ENCODE measurements around the gene TK2. TPM values are rescaled to one million over a fixed set of nuclear protein-coding genes. Genes with fewer than 3 reads are reported as not detected.

TK2 gene
- total and polyA plus RNA-seq, 2 donors = 20.3 to 23.6 TPM

DNA sequence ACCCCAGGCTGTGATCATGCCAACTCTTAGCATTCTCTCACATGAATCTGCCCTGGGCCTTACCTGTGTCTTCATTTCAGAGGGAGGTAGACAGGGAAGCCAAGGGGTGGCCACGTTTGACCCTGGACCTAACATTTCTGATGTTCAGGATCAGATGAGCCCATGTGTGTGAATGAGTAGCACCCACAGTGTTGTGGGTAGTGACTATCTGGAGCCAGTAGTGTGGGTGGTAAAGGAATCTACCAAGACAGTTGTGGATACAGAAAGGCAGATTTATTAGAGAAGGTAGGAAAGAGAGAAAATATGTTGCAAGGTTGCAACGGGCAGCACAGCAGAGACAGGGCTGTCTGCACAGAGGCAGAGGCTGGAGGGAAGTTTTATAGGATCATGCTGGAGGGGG, 60.5 kb downstream of the TK2 start:
- Histone ChIP-seq H3K27ac (ENCODE audit: low read depth) (no peak overlapping the region), H3K4me3 (ENCODE audit: low read depth, low read length) (no peak overlapping the region), H3K4me1 (ENCODE audit: insufficient read depth) (no peaks in the 10 kb centered on the region), H3K36me3 (ENCODE audit: insufficient read depth) (no peaks in the 10 kb centered on the region)
- DNase-seq (ENCODE audit: extremely low spot score) = no peak
- 82% methylated on average over 2 of the region's 2 CpGs for WGBS

DNA sequence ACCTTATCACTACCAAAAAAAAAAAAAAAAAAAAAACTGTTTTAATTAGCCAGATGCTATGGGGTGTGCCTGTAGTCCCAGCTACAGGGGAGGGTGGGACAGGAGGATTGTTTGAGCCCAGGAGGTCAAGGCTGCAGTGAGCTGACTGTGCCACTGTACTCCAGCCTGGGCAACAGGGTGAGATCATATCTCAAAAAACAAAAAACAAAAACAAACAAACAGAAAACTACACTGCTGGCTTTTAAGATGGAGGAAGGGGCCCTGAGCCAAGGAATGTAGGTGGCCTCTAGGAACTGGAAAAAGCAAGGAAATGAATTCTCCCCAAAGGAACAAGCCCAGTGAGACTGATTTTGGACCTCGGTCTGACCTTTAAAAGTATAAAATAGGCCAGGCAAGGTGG, 61.4 kb downstream of the TK2 start:
- no peak overlapping the region for H3K27ac ChIP-seq (ENCODE audit: low read depth)
- no peak for DNase-seq (ENCODE audit: extremely low spot score)
- no peak overlapping the region for H3K4me3 ChIP-seq (ENCODE audit: low read depth, low read length)
- WGBS = 95% methylated on average over 1 of the region's 1 CpG
- no peaks in the 10 kb centered on the region for H3K4me1 ChIP-seq (ENCODE audit: insufficient read depth)
- no peaks in the 10 kb centered on the region for H3K36me3 ChIP-seq (ENCODE audit: insufficient read depth)

DNA sequence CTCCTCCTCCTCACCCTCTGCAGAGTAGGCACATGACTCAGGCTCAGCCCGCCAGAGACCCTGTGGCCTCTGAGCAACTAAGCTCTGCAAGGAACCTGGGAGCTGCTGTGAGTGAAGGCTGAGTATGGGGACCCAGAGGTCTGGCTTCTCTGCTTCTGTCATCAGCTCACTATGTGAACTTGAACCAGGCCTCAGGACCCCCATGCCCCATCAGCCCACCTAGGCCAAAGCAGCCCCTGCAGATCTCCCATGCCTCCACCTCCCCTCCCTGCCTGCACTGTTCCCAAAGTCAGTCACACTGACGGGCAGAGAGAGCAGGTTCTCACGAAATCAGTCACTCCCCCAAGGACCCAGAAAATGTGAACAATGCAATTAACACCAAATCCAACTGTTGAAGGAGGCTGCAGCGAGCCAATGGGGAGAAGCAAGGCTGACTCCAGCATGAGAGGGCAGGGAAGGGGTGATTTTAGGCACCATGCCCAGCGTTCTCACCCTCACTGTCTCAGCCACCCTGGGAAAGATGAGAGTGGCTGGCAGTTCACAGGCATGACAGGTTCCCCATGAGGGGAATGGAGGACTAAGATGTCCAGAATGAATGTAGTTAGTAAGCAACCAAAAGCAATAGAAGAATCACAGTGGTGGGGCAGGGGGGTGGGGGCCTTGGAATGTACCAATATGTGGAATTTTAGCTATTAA, 62.2 kb downstream of the TK2 start:
- 88% methylated on average over 5 of the region's 5 CpGs for WGBS
- Histone ChIP-seq H3K4me1 (ENCODE audit: insufficient read depth) (no peaks in the 10 kb centered on the region), H3K36me3 (ENCODE audit: insufficient read depth) (no peaks in the 10 kb centered on the region), H3K4me3 (ENCODE audit: low read depth, low read length) (no peak overlapping the region), H3K27ac (ENCODE audit: low read depth) (no peak overlapping the region)
- no peak for DNase-seq (ENCODE audit: extremely low spot score)

DNA sequence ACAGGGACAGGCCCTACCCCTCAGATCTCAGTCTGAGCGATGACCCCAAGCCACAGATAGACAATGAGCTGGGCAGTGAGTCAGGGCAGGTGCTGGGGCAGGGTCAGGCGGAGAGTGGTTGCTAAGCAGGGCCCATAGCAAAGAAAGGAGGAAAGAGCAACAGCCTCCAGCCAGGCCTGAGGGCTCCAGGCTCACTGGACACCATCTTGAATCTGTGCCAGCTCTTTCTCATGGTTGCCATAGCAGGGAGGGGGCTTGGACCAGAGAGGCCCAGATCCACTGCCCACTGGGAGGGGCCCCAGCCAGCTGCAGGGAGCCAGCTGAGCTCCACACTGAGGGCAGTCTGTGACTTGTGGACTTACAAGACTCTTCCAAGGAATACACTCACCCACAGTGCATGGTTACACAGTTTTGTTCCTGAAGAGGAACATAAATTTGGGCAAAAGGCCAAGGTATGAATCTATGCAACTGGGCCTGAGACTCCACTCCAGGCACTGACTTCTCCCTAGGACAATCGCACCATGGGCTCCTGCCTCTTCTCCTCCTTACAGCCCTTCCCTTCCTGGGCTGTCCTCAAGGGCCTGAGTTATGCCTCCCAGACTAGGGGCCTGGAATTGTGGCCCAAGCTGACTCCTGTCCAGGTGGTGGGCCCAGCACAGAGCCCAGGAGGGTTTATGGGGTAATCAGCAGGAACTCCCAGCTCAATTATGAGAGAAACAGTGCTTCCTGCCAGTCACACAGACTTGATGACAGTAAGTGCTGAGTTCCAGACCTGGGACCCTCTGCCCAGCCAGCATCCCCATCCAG, 62.9 kb downstream of the TK2 start:
- no peak overlapping the region for H3K4me3 ChIP-seq (ENCODE audit: low read depth, low read length)
- no peaks in the 10 kb centered on the region for H3K4me1 ChIP-seq (ENCODE audit: insufficient read depth)
- H3K36me3 ChIP-seq (ENCODE audit: insufficient read depth) = no peaks in the 10 kb centered on the region
- 57% methylated on average over 3 of the region's 3 CpGs for WGBS
- no peak for DNase-seq (ENCODE audit: extremely low spot score)
- no peak overlapping the region for H3K27ac ChIP-seq (ENCODE audit: low read depth)

DNA sequence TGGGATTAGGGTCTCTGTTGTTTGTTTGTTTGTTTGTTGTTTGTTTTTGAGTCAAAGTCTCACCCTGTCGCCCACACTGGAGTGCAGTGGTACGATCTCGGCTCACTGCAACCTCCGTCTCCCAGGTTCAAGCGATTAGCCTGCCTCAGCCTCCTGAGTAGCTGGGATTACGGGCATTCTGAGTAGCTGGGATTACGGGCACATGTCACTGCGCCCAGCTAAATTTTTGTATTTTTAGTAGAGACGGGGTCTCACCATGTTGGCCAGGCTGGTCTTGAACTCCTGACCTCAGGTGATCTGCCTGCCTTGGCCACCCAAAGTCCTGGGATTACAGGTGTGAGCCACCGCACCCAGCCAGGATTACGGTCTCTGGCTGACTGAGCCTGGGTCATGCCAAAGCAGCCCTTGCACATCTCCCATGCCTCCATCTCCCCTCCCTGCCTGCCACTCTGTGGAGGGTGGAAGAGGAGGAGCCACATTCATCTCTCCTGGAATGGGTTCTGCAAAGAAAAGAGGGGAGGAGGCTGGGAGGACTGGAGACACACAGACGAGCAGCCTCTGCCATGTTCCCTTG, 63.6 kb downstream of the TK2 start:
- Histone ChIP-seq H3K36me3 (ENCODE audit: insufficient read depth) (no peaks in the 10 kb centered on the region), H3K27ac (ENCODE audit: low read depth) (no peak overlapping the region), H3K4me1 (ENCODE audit: insufficient read depth) (no peaks in the 10 kb centered on the region), H3K4me3 (ENCODE audit: low read depth, low read length) (no peak overlapping the region)
- 92% methylated on average over 12 of the region's 12 CpGs for WGBS
- DNase-seq (ENCODE audit: extremely low spot score) = no peak

DNA sequence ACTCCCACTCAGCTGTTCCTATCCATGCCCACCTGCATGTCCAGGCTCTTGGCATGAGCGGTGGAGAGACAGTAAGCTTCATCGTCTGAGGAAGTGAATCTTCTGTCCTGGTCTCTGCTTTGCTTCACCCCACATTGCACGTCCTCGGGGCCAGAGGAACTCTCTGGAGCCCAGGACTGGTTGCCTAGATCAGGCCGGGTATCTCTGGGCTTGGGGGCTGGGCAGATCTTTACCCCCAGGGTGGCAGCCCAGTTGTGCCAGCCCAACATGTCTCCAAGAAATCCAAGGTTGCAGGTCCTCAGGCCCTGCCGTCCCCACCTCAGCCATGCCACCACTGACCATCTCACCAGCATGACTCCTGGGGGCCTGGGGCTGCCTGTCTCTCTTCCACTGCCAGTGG, 64.5 kb downstream of the TK2 start:
- Histone ChIP-seq H3K4me3 (ENCODE audit: low read depth, low read length) (no peak overlapping the region), H3K4me1 (ENCODE audit: insufficient read depth) (no peaks in the 10 kb centered on the region), H3K27ac (ENCODE audit: low read depth) (no peak overlapping the region), H3K36me3 (ENCODE audit: insufficient read depth) (no peaks in the 10 kb centered on the region)
- 89% methylated on average over 6 of the region's 6 CpGs for WGBS
- no peak for DNase-seq (ENCODE audit: extremely low spot score)

DNA sequence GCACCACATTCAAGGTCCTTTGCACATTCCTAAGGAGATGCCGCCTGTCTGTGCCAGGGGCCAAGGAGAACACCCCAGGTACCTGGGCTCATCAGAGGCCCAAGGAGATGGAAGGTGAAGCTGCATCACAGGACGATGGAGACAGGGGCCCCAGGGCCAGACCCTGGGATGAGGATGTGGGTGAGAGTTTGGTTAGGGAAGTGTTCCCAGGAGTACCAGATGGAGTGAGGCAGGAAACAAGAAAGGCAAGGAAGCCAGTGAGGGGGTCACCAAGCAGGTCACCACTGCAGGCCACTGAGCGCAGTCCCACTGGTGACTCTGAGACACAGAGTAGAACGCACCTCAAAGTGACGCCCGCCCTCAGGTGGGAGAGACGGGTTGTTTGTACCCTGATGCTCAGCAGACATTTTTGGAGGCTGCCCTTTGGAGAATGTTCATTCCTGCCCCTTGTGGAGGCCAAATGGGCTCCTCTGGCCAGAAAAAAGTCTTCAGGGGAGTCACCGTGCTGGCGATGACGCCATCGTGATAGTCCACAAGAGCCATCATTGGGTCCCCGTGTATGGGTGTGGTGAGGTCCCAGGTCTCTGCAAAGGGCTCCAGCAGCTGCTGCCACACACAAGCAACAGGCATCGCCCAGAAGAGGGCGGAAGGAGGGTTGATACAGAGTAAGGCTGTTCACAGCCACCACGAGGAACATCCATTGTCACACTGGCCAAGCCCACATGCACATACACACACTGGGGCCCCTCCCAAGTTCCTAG, 65.3 kb downstream of the TK2 start:
- no peaks in the 10 kb centered on the region for H3K4me1 ChIP-seq (ENCODE audit: insufficient read depth)
- 90% methylated on average over 15 of the region's 15 CpGs for WGBS
- no peak overlapping the region for H3K27ac ChIP-seq (ENCODE audit: low read depth)
- H3K4me3 ChIP-seq (ENCODE audit: low read depth, low read length) = no peak overlapping the region
- DNase-seq (ENCODE audit: extremely low spot score) = no peak
- no peaks in the 10 kb centered on the region for H3K36me3 ChIP-seq (ENCODE audit: insufficient read depth)

DNA sequence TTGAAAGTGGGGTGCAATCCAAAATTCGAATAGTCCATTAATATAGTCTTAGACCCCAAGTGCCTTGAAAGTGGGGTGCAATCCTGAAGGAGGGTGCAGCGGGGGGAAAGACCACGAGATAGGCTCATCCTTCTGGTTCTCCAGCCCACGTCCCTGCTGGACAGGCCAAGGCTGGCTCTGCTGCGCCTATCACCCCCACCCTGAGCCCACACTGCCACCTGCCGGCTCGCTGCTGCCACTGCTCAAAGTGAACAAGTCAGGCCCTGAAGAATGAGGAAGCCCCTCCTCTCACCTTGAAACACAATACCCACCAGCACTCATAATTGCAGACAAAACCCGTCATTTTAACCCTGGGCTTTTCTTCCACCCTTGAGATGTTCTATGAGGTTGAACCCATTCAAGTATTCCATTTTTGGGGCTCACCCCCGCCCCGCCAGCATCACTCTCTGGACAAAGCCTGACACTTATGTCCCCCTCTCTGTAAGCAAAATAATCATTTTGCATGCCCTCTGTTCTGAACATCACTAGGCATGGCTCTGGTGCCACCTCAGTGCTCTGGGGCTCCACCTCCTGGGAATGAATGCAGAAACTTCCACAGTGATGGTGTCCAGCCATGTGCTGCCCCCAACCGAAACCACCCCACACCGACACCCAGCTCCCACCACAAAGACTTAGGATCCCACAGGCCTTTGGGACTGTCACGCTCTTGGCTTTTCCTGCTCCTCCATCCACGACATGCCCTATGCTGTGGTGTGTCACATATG, 66.1 kb downstream of the TK2 start:
- DNase-seq (ENCODE audit: extremely low spot score) = peak; percentile 37
- Histone ChIP-seq H3K4me1 (ENCODE audit: insufficient read depth) (no peaks in the 10 kb centered on the region), H3K27ac (ENCODE audit: low read depth) (no peak overlapping the region), H3K4me3 (ENCODE audit: low read depth, low read length) (no peak overlapping the region), H3K36me3 (ENCODE audit: insufficient read depth) (no peaks in the 10 kb centered on the region)
- 42% methylated on average over 14 of the region's 14 CpGs for WGBS

GRCh38 chr16:66481943-66482390, 68.0 kb downstream of the TK2 start:
- WGBS = 67% methylated on average over 7 of the region's 7 CpGs
- DNase-seq (ENCODE audit: extremely low spot score) = no peak
- Histone ChIP-seq H3K4me1 (ENCODE audit: insufficient read depth) (no peaks in the 10 kb centered on the region), H3K36me3 (ENCODE audit: insufficient read depth) (no peaks in the 10 kb centered on the region), H3K4me3 (ENCODE audit: low read depth, low read length) (no peak overlapping the region), H3K27ac (ENCODE audit: low read depth) (no peak overlapping the region)

DNA sequence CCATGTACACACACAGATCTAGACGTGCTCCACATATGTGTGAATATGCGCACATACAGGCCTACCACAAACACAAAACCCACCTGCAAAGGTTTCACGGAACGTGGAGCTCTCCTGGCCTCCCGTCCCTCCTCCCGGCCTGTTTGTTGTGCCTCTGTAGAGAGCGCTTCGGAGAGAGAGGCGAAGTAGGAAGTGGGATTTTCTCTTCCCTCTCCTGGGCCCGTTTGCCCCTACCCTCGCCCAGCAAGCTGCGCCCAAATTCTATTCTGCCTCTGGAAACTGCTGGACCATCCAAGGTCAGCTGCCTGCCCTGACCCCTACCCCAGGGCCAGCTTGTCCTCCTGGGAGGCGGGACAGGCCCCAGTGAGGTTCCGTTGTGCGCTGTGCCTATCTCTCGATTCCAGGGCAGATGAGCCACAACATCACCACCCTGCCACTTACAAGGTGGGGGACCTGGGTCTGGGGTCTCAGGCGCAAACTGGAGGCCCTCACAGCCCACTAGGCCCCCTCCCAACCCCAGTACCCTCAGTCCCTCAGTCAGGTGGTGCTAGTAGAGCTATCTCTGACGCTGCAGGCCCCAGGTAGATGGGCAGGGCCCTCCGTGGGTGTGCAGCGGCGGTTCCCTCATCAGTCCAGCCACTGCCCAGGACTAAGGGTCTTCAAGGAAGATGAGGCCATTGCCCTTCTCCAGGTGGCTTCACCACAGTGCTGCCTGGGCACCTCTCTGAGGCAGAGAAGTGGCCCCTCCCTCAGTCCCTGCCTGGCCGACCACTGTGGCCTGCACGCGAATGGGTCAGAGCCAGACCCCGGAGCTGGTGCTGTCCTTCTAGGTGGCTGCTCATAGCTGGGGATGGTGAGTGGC, 68.6 kb downstream of the TK2 start:
- Histone ChIP-seq H3K4me1 (ENCODE audit: insufficient read depth) (no peaks in the 10 kb centered on the region), H3K27ac (ENCODE audit: low read depth) (no peak overlapping the region), H3K36me3 (ENCODE audit: insufficient read depth) (no peaks in the 10 kb centered on the region), H3K4me3 (ENCODE audit: low read depth, low read length) (no peak overlapping the region)
- 88% methylated on average over 25 of the region's 25 CpGs for WGBS
- no peak for DNase-seq (ENCODE audit: extremely low spot score)

GRCh38 chr16:66480265-66481080, 69.4 kb downstream of the TK2 start:
- no peak overlapping the region for H3K4me3 ChIP-seq (ENCODE audit: low read depth, low read length)
- H3K36me3 ChIP-seq (ENCODE audit: insufficient read depth) = no peaks in the 10 kb centered on the region
- DNase-seq (ENCODE audit: extremely low spot score) = peak; percentile 43
- H3K4me1 ChIP-seq (ENCODE audit: insufficient read depth) = no peaks in the 10 kb centered on the region
- 83% methylated on average over 25 of the region's 25 CpGs for WGBS
- H3K27ac ChIP-seq (ENCODE audit: low read depth) = no peak overlapping the region
